Keratinocyte (primary cell): ENCODE data around the gene CIART.

Experiments
- EZH2 ChIP-seq: IDR thresholded peaks from one replicate; pipeline ENCODE4 v1.6.1; 2012; ENCODE audit warnings: inconsistent platforms, mild to moderate bottlenecking, low read length, moderate library complexity
- TF ChIP-seq, protein P1 (sequence below), 3 experiments: IDR thresholded peaks in 1 of 3; conservative IDR thresholded peaks in 1 of 3; optimal IDR thresholded peaks in 1 of 3; 2 replicates in 2 of 3; 3 replicates in 1 of 3; pipeline versions ENCODE3 to v1.5.1; 2011; ENCODE audit warnings: low read length in 3 of 3, mild to moderate bottlenecking in 3 of 3, moderate library complexity in 2 of 3, control low read depth in 1 of 3, inconsistent platforms in 1 of 3; ENCODE audit not compliant: insufficient read depth in 2 of 3; ENCODE audit errors: extremely low read depth in 1 of 3

- TF ChIP-seq, protein P1, sequence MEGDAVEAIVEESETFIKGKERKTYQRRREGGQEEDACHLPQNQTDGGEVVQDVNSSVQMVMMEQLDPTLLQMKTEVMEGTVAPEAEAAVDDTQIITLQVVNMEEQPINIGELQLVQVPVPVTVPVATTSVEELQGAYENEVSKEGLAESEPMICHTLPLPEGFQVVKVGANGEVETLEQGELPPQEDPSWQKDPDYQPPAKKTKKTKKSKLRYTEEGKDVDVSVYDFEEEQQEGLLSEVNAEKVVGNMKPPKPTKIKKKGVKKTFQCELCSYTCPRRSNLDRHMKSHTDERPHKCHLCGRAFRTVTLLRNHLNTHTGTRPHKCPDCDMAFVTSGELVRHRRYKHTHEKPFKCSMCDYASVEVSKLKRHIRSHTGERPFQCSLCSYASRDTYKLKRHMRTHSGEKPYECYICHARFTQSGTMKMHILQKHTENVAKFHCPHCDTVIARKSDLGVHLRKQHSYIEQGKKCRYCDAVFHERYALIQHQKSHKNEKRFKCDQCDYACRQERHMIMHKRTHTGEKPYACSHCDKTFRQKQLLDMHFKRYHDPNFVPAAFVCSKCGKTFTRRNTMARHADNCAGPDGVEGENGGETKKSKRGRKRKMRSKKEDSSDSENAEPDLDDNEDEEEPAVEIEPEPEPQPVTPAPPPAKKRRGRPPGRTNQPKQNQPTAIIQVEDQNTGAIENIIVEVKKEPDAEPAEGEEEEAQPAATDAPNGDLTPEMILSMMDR (optimal IDR thresholded peaks at IDR 0.05 in 1 of 3, IDR thresholded peaks at IDR 0.05 in 1 of 3, conservative IDR thresholded peaks at IDR 0.05 in 1 of 3; ENCODE audit: extremely low read depth in 1 of 3, insufficient read depth in 2 of 3, low read length in 3 of 3), result no peak
- TF ChIP-seq EZH2, result no peak
Measured at GRCh38 chr1:150288822-150289221, 6.5 kb downstream of the CIART start.
